ENCODE results near the gene IFNAR1. TPM values are rescaled to one million over a fixed set of nuclear protein-coding genes. Genes with fewer than 3 reads are reported as not detected.

IFNAR1 gene
- total and polyA plus RNA-seq, 9 of the 15 experiments (the other 6 are each of a cell fraction or from before 2014, with no cell fraction given): 8.6 to 31.8 (median 14.8) TPM

- TF ChIP-seq, protein P1, sequence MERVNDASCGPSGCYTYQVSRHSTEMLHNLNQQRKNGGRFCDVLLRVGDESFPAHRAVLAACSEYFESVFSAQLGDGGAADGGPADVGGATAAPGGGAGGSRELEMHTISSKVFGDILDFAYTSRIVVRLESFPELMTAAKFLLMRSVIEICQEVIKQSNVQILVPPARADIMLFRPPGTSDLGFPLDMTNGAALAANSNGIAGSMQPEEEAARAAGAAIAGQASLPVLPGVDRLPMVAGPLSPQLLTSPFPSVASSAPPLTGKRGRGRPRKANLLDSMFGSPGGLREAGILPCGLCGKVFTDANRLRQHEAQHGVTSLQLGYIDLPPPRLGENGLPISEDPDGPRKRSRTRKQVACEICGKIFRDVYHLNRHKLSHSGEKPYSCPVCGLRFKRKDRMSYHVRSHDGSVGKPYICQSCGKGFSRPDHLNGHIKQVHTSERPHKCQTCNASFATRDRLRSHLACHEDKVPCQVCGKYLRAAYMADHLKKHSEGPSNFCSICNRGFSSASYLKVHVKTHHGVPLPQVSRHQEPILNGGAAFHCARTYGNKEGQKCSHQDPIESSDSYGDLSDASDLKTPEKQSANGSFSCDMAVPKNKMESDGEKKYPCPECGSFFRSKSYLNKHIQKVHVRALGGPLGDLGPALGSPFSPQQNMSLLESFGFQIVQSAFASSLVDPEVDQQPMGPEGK (CRISPR knock-in tag; IDR thresholded peaks at IDR 0.05; ENCODE audit: borderline replicate concordance): no peak
- TF ChIP-seq, protein P2, sequence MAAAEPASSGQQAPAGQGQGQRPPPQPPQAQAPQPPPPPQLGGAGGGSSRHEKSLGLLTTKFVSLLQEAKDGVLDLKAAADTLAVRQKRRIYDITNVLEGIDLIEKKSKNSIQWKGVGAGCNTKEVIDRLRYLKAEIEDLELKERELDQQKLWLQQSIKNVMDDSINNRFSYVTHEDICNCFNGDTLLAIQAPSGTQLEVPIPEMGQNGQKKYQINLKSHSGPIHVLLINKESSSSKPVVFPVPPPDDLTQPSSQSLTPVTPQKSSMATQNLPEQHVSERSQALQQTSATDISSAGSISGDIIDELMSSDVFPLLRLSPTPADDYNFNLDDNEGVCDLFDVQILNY (CRISPR knock-in tag; IDR thresholded peaks at IDR 0.05): no peak
- TF ChIP-seq NEUROD1 (IDR thresholded peaks at IDR 0.05; ENCODE audit: borderline replicate concordance, low read depth, low read length, partially characterized antibody) (no peak), GTF2E2 (tag; IDR thresholded peaks at IDR 0.05) (peak; percentile 67; the same call in 1 of the 2 replicates), TAF1 (IDR thresholded peaks at IDR 0.05; ENCODE audit: control insufficient read depth, extremely low read depth, insufficient read depth, low read length, severe bottlenecking) (peak; percentile 67), HNRNPLL (IDR thresholded peaks at IDR 0.05; ENCODE audit: low read depth, low read length, poor library complexity, severe bottlenecking) (no peak), POLR2H (tag; IDR thresholded peaks at IDR 0.05; ENCODE audit: low read depth) (0 out of 2 replicates have a peak, but pooled peaks have one; percentile 48), HBP1 (CRISPR knock-in tag; IDR thresholded peaks at IDR 0.05) (no peak), ZKSCAN8 (CRISPR knock-in tag; IDR thresholded peaks at IDR 0.05) (no peak), TFE3 (CRISPR knock-in tag; IDR thresholded peaks at IDR 0.05) (no peak), RBM22 (IDR thresholded peaks at IDR 0.05; ENCODE audit: low read depth, low read length, poor library complexity, severe bottlenecking) (no peak), NONO (IDR thresholded peaks at IDR 0.05; ENCODE audit: low read depth in 2 of 2, low read length in 1 of 2) (peak; percentile 10 to 59; a peak in 1 of 4 replicates), CBX5 (IDR thresholded peaks at IDR 0.05; ENCODE audit: borderline replicate concordance, low read depth) (no peak), TRIM28 (IDR thresholded peaks at IDR 0.05) (no peak)
- TF ChIP-seq, protein P3, sequence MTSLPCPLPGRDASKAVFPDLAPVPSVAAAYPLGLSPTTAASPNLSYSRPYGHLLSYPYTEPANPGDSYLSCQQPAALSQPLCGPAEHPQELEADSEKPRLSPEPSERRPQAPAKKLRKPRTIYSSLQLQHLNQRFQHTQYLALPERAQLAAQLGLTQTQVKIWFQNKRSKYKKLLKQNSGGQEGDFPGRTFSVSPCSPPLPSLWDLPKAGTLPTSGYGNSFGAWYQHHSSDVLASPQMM (CRISPR knock-in tag; IDR thresholded peaks at IDR 0.05): no peak
- TF ChIP-seq, protein P4, sequence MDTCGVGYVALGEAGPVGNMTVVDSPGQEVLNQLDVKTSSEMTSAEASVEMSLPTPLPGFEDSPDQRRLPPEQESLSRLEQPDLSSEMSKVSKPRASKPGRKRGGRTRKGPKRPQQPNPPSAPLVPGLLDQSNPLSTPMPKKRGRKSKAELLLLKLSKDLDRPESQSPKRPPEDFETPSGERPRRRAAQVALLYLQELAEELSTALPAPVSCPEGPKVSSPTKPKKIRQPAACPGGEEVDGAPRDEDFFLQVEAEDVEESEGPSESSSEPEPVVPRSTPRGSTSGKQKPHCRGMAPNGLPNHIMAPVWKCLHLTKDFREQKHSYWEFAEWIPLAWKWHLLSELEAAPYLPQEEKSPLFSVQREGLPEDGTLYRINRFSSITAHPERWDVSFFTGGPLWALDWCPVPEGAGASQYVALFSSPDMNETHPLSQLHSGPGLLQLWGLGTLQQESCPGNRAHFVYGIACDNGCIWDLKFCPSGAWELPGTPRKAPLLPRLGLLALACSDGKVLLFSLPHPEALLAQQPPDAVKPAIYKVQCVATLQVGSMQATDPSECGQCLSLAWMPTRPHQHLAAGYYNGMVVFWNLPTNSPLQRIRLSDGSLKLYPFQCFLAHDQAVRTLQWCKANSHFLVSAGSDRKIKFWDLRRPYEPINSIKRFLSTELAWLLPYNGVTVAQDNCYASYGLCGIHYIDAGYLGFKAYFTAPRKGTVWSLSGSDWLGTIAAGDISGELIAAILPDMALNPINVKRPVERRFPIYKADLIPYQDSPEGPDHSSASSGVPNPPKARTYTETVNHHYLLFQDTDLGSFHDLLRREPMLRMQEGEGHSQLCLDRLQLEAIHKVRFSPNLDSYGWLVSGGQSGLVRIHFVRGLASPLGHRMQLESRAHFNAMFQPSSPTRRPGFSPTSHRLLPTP (IDR thresholded peaks at IDR 0.05; ENCODE audit: borderline replicate concordance, extremely low read depth, insufficient read length): no peak
Measured at GRCh38 chr21:33403128-33403785, 78.5 kb downstream of the IFNAR1 start, which contains the start of gene IFNGR2 (continued).
